Osteoblast (primary cell): ENCODE data around the gene TET2. TPM values are rescaled to one million over a fixed set of nuclear protein-coding genes. Genes with fewer than 3 reads are reported as not detected.

Experiments used
- DNase-seq: peaks from one replicate; pipeline ENCODE4 v3.0.0; 2011; ENCODE audit warnings: low spot score, mixed read lengths; ENCODE audit not compliant: insufficient read length; ENCODE audit errors: missing footprints
- H2AFZ ChIP-seq: 2 replicates; pipeline ENCODE4 v1.6.0; 2011; ENCODE audit warnings: mild to moderate bottlenecking, low read length
- H3K27ac ChIP-seq: 2 replicates; pipeline ENCODE4 v1.5.1; 2011; ENCODE audit warnings: mild to moderate bottlenecking, low read depth, low read length, moderate library complexity
- H3K27me3 ChIP-seq: 2 replicates; pipeline ENCODE4 v1.6.0; 2012; ENCODE audit warnings: mild to moderate bottlenecking, control low read depth, inconsistent platforms, low read length, moderate library complexity; ENCODE audit not compliant: insufficient read depth
- H3K36me3 ChIP-seq: 2 replicates; pipeline ENCODE4 v1.5.1; 2011; ENCODE audit warnings: mild to moderate bottlenecking, low read length, control low read depth, moderate library complexity; ENCODE audit not compliant: insufficient read depth
- H3K4me1 ChIP-seq: 2 replicates; pipeline ENCODE4 v1.5.1; 2011; ENCODE audit warnings: mild to moderate bottlenecking, low read length, control low read depth, moderate library complexity; ENCODE audit not compliant: insufficient read depth
- H3K4me2 ChIP-seq: 2 replicates; pipeline ENCODE4 v1.6.0; 2011; ENCODE audit warnings: mild to moderate bottlenecking, low read length; ENCODE audit not compliant: insufficient read depth
- H3K4me3 ChIP-seq: fragments of 200-600 bp; sonication (generic); 3 replicates; pipeline ENCODE4 v1.5.1; 2012; ENCODE audit warnings: mild to moderate bottlenecking, low read length, inconsistent platforms; ENCODE audit not compliant: insufficient read depth
- H3K79me2 ChIP-seq: 2 replicates; pipeline ENCODE4 v1.6.0; 2012; ENCODE audit warnings: mild to moderate bottlenecking, low read length, control low read depth, inconsistent platforms; ENCODE audit not compliant: insufficient read depth
- H3K9me3 ChIP-seq: 2 replicates; pipeline ENCODE4 v1.5.1; 2011; ENCODE audit warnings: low read depth, low read length, control low read depth
- H4K20me1 ChIP-seq: 2 replicates; pipeline ENCODE4 v1.6.0; 2012; ENCODE audit warnings: mild to moderate bottlenecking, low read length, control low read depth; ENCODE audit not compliant: insufficient read depth
- CTCF ChIP-seq: IDR thresholded peaks from 2 replicates; pipeline ENCODE4 v1.5.1; 2011; ENCODE audit warnings: mild to moderate bottlenecking, low read depth, low read length, moderate library complexity; ENCODE audit errors: extremely low read depth
- total RNA-seq: library from RNA; depleted of rRNA; stranded (reverse); fragments of >200 nt; gene quantifications from 2 replicates; pipeline ENCODE4 v1.2.3, GENCODE V29; 2012

The TET2 gene
- total RNA-seq, 1 donor, result 15.9 TPM

GRCh38 chr4:105181259-105181658 lies 34.6 kb downstream of the TET2 start:
- peaks cover 11% of the 10 kb centered on the region for H4K20me1 ChIP-seq
- H2AFZ ChIP-seq, result no peak overlapping the region
- DNase-seq, result no peak
- no peaks in the 10 kb centered on the region for H3K27me3 ChIP-seq
- H3K4me1 ChIP-seq, result peaks cover 2% of the 10 kb centered on the region
- H3K4me2 ChIP-seq, result no peak overlapping the region
- H3K36me3 ChIP-seq, result no peaks in the 10 kb centered on the region
- H3K79me2 ChIP-seq, result peaks cover 7% of the 10 kb centered on the region
- H3K27ac ChIP-seq, result no peak overlapping the region
- H3K4me3 ChIP-seq, result no peak overlapping the region
- TF ChIP-seq CTCF, result no peak
- no peaks in the 10 kb centered on the region for H3K9me3 ChIP-seq

GRCh38 chr4:105182211-105182610 lies 35.5 kb downstream of the TET2 start:
- Histone ChIP-seq H3K4me1 (peaks cover 7% of the 10 kb centered on the region), H3K9me3 (no peaks in the 10 kb centered on the region), H3K79me2 (peaks cover 7% of the 10 kb centered on the region), H3K4me2 (no peak overlapping the region), H3K4me3 (no peak overlapping the region), H3K27me3 (no peaks in the 10 kb centered on the region), H3K27ac (no peak overlapping the region), H2AFZ (no peak overlapping the region), H3K36me3 (no peaks in the 10 kb centered on the region), H4K20me1 (peaks cover 17% of the 10 kb centered on the region)
- TF ChIP-seq CTCF, result no peak
- DNase-seq, result no peak

- Histone ChIP-seq H2AFZ (no peak overlapping the region), H3K27ac (no peak overlapping the region), H3K27me3 (no peaks in the 10 kb centered on the region), H3K4me1 (peaks cover 6% of the 10 kb centered on the region), H3K36me3 (no peaks in the 10 kb centered on the region), H3K9me3 (no peaks in the 10 kb centered on the region), H3K79me2 (peaks cover 10% of the 10 kb centered on the region), H4K20me1 (peaks cover 19% of the 10 kb centered on the region), H3K4me3 (no peak overlapping the region), H3K4me2 (no peak overlapping the region)
- DNase-seq, result no peak
- TF ChIP-seq CTCF, result no peak
These were observed 37.8 kb downstream of the TET2 start for GRCh38 chr4:105184316-105184980.

GRCh38 chr4:105186701-105187161 lies 40.1 kb downstream of the TET2 start:
- no peaks in the 10 kb centered on the region for H3K9me3 ChIP-seq
- peaks cover 10% of the 10 kb centered on the region for H3K79me2 ChIP-seq
- peaks cover 13% of the 10 kb centered on the region for H4K20me1 ChIP-seq
- H3K36me3 ChIP-seq, result no peaks in the 10 kb centered on the region
- TF ChIP-seq CTCF, result no peak
- no peak overlapping the region for H3K4me3 ChIP-seq
- peaks cover 13% of the 10 kb centered on the region for H3K4me1 ChIP-seq
- H2AFZ ChIP-seq, result no peak overlapping the region
- peak; percentile 13 for DNase-seq
- no peak overlapping the region for H3K27ac ChIP-seq
- no peak overlapping the region for H3K4me2 ChIP-seq
- no peaks in the 10 kb centered on the region for H3K27me3 ChIP-seq
